Amniotic epithelial cell (primary cell): Measurements from ENCODE around the gene TRIOBP.

Experiments used
- DNase-seq: peaks from one replicate; pipeline ENCODE4 v3.0.0-alpha.2; 2010; ENCODE audit warnings: low read depth

TRIOBP gene

GRCh38 chr22:37731804-37732471 lies 35.1 kb downstream of the TRIOBP start:
- DNase-seq, result no peak

DNA sequence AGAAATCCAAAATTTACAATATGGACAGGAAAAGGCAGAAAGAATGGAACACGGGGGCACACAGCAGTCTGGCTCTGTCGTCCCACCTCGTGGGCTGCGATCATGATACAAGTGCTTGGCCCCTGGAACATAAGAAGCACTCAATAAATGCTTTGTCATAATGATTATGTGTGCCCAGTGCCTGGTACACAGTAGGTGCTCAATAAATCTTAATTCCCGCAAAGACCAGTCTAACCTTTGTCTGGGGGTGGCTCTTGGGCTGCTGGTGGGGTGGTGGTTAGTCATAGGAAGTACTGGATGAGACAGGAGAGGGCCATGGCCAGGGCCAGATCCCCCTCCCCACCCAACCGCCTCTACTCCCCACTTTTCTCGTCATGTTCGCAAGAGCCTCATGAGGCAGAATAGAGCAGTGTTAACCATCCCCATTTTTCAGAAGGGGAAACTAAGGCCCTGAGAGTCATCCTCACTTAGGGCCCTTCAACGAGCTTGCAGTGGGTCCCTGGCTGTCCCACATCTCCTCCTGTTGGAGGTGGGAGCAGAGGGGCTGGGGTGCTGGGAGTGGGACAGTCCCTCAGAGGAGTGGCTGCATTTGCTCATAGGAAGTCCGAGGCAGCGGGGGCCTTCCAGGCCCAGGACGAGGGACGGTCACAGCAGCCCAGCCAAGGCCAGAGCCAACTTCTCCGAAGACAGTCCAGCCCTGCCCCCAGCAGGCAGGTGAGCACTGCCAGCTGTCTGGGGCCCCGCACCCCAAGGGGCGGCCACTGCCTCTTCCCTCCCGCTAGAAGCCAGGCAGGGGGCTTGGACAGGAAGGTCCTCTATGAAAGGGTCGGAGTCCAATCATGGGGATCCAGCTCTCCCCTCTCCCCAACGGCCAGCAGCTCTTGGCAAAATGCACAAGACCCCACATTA lies 36.1 kb downstream of the TRIOBP start:
- DNase-seq, result no peak

- no peak for DNase-seq
Measured at GRCh38 chr22:37733625-37734401, 37.0 kb downstream of the TRIOBP start.

DNA sequence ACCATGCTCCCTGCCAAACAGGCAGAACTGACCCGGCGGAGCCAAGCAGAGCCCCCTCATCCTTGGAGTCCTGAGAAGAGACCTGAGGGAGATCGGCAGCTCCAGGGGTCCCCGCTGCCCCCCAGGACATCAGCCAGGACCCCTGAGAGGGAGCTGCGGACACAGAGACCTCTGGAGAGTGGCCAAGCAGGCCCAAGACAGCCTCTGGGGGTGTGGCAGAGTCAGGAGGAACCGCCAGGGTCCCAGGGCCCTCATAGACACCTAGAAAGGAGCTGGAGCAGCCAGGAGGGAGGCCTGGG lies 37.5 kb downstream of the TRIOBP start:
- no peak for DNase-seq

- no peak for DNase-seq
Measured at GRCh38 chr22:37734964-37735451, 38.2 kb downstream of the TRIOBP start.

DNA sequence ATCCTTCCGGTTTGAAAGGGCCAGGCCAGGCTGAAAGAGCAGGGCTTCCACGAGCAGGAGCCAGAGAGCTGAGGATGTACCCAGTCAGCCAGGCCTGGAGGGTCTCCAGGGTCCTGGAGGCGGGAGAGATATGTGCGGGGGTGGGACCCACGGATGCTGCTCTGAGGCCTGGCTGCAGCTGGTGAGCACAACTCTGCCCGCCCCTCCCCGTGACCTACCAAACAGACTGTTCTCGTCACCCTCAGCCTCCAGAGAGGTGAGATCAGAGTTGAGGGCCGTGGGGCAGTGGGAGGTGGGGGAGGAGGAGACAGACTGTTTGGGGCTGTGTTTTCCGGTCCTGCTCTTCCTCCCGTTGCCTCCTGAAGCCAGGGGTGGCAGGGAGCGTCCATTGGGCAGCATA lies 42.2 kb downstream of the TRIOBP start:
- DNase-seq, result peak; percentile 77

GRCh38 chr22:37739611-37740049 lies 42.8 kb downstream of the TRIOBP start:
- no peak for DNase-seq

DNA sequence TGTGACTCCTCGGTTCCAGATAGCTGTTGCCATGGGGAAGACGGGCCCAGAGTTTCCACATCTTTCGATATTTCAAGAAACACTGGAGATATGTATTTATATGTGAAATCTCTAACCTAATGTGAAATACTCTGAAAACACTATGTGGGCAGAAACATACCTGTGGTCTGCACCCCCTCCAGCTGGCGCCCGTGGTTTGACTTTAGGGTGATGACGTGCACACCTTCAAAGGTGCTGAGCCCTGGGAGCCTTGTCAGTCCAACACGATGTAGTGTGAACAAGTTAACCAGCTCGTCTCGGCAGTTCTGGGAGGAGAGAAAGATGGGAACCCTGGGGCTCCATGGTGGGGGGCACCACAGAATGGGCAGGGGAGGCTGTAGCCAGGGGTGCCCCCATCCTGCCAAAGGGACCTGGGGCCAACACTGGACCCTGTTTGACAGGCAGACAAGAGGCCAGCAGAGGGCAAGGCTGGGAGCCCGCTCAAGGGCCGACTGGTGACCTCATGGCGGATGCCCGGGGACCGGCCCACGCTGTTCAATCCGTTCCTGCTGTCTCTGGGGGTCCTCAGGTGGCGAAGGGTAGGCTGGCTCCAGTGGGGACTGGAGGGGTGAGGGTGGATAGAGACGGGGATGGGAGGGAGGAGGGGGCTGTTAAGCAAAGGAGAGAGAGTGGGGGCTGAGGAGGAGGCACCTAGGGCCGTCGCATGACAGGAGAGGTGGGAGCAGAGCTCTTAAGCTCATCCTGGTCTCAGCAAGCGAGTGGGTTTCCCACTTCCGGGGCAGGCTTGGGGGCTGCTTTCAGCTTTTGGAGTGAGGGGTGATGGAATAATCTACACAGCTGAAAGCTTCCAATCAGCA lies 43.8 kb downstream of the TRIOBP start:
- DNase-seq, result peak; percentile 66

GRCh38 chr22:37741312-37741795 lies 44.5 kb downstream of the TRIOBP start:
- DNase-seq, result peak; percentile 99

GRCh38 chr22:37742376-37743171 lies 45.7 kb downstream of the TRIOBP start:
- peak; percentile 95 for DNase-seq

GRCh38 chr22:37744589-37744988 lies 47.7 kb downstream of the TRIOBP start:
- DNase-seq, result no peak

GRCh38 chr22:37745548-37746365 lies 48.9 kb downstream of the TRIOBP start:
- peak; percentile 76 for DNase-seq

GRCh38 chr22:37746366-37747079 lies 49.7 kb downstream of the TRIOBP start:
- no peak for DNase-seq

GRCh38 chr22:37747080-37747714 lies 50.3 kb downstream of the TRIOBP start:
- DNase-seq, result no peak

DNA sequence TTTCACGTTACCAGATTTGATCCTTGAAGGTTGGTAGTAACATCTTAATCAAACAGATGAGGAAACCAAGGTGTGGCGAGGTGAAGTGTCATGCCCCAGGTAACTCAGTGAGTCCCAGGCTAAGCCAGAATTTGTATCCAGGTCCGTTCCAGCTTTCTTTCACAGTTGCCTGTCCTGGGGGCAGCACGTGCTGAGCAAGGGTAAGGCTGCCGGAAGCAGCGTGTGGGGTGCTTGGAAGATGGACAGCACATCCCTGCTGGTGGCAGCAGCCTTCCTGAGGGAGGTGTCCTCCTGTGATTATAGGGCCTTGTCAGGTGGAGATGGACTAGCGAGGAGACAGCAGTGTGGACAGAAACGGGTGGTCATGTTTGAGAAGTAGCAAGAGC lies 50.9 kb downstream of the TRIOBP start:
- no peak for DNase-seq

- no peak for DNase-seq
Measured at GRCh38 chr22:37748659-37749058, 51.8 kb downstream of the TRIOBP start.

- no peak for DNase-seq
Measured at GRCh38 chr22:37749226-37749625, 52.4 kb downstream of the TRIOBP start.

- peak; percentile 73 for DNase-seq
Measured at GRCh38 chr22:37749831-37750595, 53.2 kb downstream of the TRIOBP start.
